GM21381 (cell line): ENCODE results near the gene LCNL1.
"Not testable (repeated sequence)": the region's sequence is repeated elsewhere in the genome, so short reads cannot be mapped to it uniquely, and the experiment has no call there.

ENCODE experiments used
- ATAC-seq: cut with Tn5 transposase; IDR thresholded peaks from one replicate; pipeline ENCODE4 v1.9.1; 2021; ENCODE audit warnings: mild to moderate bottlenecking, moderate library complexity; ENCODE audit not compliant: unreplicated experiment

LCNL1 gene

GRCh38 chr9:136990242-136990911, 7.6 kb downstream of the LCNL1 start:
- no peak for ATAC-seq

- peak; percentile 78 for ATAC-seq
These were observed 9.4 kb downstream of the LCNL1 start, which contains the start of gene PAXX for GRCh38 chr9:136991993-136992818. PAXX (plus strand) TSS chr9:136992422; CDS start chr9:136992444, 22 bp downstream.

- no peak for ATAC-seq
These were observed 10.1 kb downstream of the LCNL1 start for GRCh38 chr9:136992819-136993369.

- no peak for ATAC-seq
These were observed 11.5 kb downstream of the LCNL1 start for GRCh38 chr9:136994180-136994887.

- no peak for ATAC-seq
These were observed 12.1 kb downstream of the LCNL1 start for GRCh38 chr9:136994888-136995230.

GRCh38 chr9:136995362-136995761, 12.6 kb downstream of the LCNL1 start:
- ATAC-seq = no peak

GRCh38 chr9:136995772-136996311, 13.0 kb downstream of the LCNL1 start:
- no peak for ATAC-seq

GRCh38 chr9:136996361-136997292, 13.8 kb downstream of the LCNL1 start, which contains the start of gene CLIC3:
CLIC3 (minus strand) TSS chr9:136996568; CDS start chr9:136996543, 25 bp downstream.
- ATAC-seq = no peak

GRCh38 chr9:136997371-136997770, 14.6 kb downstream of the LCNL1 start:
- ATAC-seq = no peak

- no peak for ATAC-seq
These were observed 15.0 kb downstream of the LCNL1 start for GRCh38 chr9:136997830-136998234.

- peak; percentile 81 for ATAC-seq
These were observed 17.6 kb downstream of the LCNL1 start for GRCh38 chr9:137000177-137000930.

- no peak for ATAC-seq
These were observed 19.3 kb downstream of the LCNL1 start for GRCh38 chr9:137001857-137002645.

- no peak for ATAC-seq
These were observed 19.9 kb downstream of the LCNL1 start for GRCh38 chr9:137002646-137003041.

GRCh38 chr9:137004285-137004684, 21.5 kb downstream of the LCNL1 start:
- ATAC-seq = not testable (repeated sequence)

- no peak for ATAC-seq
These were observed 23.6 kb downstream of the LCNL1 start for GRCh38 chr9:137006116-137007003.

- ATAC-seq = no peak
These were observed 24.5 kb downstream of the LCNL1 start for GRCh38 chr9:137007108-137007815.

- ATAC-seq = no peak
These were observed 25.1 kb downstream of the LCNL1 start for GRCh38 chr9:137007816-137008270.
